Pancreas (tissue), 10 donors: ENCODE results near the gene MFSD2B. TPM values are rescaled to one million over a fixed set of nuclear protein-coding genes. Genes with fewer than 3 reads are reported as not detected.
"Not testable (repeated sequence)": the region's sequence is repeated elsewhere in the genome, so short reads cannot be mapped to it uniquely, and the experiment has no call there.

ENCODE experiments used
- ATAC-seq, 4 donors: fragments of 200-7000 bp; cut with Tn5 transposase; one replicate each; pipeline versions ENCODE4 v1.8.0 to v1.9.1; 2020; ENCODE audit warnings: mild to moderate bottlenecking in 4 of 4, moderate library complexity in 4 of 4
- DNase-seq, 6 donors: peaks; one replicate each; pipeline ENCODE4 v3.0.0-alpha.2; 2020
- FAIRE-seq: peaks from 2 replicates; lab custom pipeline; 2012; peaks lifted over from hg19 to GRCh38; lab: Jason Lieb, UNC
- H3K27ac ChIP-seq, 4 donors: fragments of 200-600 bp; sonication (generic); 1 replicate in 3 of 4; 2 replicates in 1 of 4; pipeline versions ENCODE4 v1.5.0 to v1.8.0; 2020
- H3K27me3 ChIP-seq, 4 donors: fragments of 200-600 bp; one replicate each; pipeline ENCODE4 v1.8.0; 2021
- H3K36me3 ChIP-seq, 3 donors: fragments of 200-600 bp; sonication (generic) in 1 of 3; one replicate each; pipeline versions ENCODE4 v1.5.0 to v1.8.0; 2020 to 2021
- H3K4me1 ChIP-seq, 3 donors: fragments of 200-600 bp; one replicate each; pipeline ENCODE4 v1.8.0; 2021
- H3K4me3 ChIP-seq, 4 donors: fragments of 200-600 bp; sonication (generic) in 2 of 4; one replicate each; pipeline versions ENCODE4 v1.5.0 to v1.8.0; 2020 to 2021
- H3K9me3 ChIP-seq, 4 donors: fragments of 200-600 bp; one replicate each; pipeline ENCODE4 v1.8.0; 2021
- WGBS, 2 donors: extraction: QIAGEN DNeasy Blood & Tissue Kit; methylation state at CpG; one replicate each; pipeline ENCODE4 v1.1.7; 2013; 5-methylcytosine and 5-hydroxymethylcytosine counted together
- intact Hi-C, 3 donors: fragments of 100-400 bp; cut with DNase I; formaldehyde crosslinking; loops; one replicate each; pipeline versions ENCODE4 v1.11.1 to v1.14.2; 2022
- polyA plus RNA-seq, 2 donors: library from polyadenylated mRNA; stranded (reverse); fragments of 200-250 nt; gene quantifications; one replicate each; pipeline ENCODE4 v1.2.3, GENCODE V29; 2013
- total RNA-seq, 6 donors: library from RNA; stranded (reverse); fragmentation: NEBNext Ultra II Directional in 4 of 6; extraction: Animal tissue kit (Norgen Biotek cat#: 25700) in 4 of 6; gene quantifications; one replicate each; pipeline versions ENCODE4 v1.2.1 to v1.2.4, GENCODE V29; 2021 to 2023
- TF ChIP-seq, protein P1 (sequence below), 4 donors: fragments of 200-600 bp; sonication (generic) in 3 of 4; IDR thresholded peaks; one replicate each; pipeline versions ENCODE4 v1.5.0 to v1.8.0; 2021; ENCODE audit warnings: antibody characterized with exemption in 4 of 4
- donor health status: healthy with polysubstance abuse.
- donor health status: DM: no; HTN: no; CAD: no; lungs with moderate emphysema.
- donor health status: DM: no; HTN: no; CAD: no.
- donor health status: control.
- donor health status: control.
- donor health status: Bipolar disorder and iron deficiency.
- donor health status: DM: yes; HTN: yes; CAD: no.
- donor health status: DM: no; HTN: no; CAD: no.
- donor health status: DM: no; HTN: no; CAD: no.
- donor health status: DM: yes; HTN: yes; CAD: no.

MFSD2B gene
- total and polyA plus RNA-seq, 8 donors = 0.07 to 0.47 (median 0.12) TPM; not detected in 5

DNA sequence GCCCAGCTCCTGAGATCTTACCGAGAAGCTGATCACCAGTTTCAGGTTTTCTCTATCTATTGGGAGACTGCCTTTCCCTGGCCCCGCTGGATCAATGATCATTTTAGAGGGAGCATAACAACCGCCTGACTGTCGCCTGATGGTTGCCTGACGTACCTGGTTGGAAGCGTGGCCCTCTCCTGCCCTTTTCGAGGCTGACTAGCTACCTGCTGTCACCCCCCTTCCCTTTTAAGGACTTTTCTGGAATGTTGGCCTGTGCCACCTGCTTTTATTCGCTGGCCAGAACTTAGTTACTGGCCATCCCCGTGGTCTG, 562 bp upstream of the MFSD2B start:
- Histone ChIP-seq H3K36me3 (no peaks in the 10 kb centered on the region), H3K9me3 (no peaks in the 10 kb centered on the region), H3K27ac (no peak overlapping the region), H3K27me3 (peaks cover 0 to 13% (median 0%) of the 10 kb centered on the region in 4 donors), H3K4me3 (peak overlapping the region in 1 of 4 donors; percentile 48), H3K4me1 (peaks cover 0 to 7% (median 0%) of the 10 kb centered on the region in 3 donors)
- TF ChIP-seq, protein P1, sequence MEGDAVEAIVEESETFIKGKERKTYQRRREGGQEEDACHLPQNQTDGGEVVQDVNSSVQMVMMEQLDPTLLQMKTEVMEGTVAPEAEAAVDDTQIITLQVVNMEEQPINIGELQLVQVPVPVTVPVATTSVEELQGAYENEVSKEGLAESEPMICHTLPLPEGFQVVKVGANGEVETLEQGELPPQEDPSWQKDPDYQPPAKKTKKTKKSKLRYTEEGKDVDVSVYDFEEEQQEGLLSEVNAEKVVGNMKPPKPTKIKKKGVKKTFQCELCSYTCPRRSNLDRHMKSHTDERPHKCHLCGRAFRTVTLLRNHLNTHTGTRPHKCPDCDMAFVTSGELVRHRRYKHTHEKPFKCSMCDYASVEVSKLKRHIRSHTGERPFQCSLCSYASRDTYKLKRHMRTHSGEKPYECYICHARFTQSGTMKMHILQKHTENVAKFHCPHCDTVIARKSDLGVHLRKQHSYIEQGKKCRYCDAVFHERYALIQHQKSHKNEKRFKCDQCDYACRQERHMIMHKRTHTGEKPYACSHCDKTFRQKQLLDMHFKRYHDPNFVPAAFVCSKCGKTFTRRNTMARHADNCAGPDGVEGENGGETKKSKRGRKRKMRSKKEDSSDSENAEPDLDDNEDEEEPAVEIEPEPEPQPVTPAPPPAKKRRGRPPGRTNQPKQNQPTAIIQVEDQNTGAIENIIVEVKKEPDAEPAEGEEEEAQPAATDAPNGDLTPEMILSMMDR (IDR thresholded peaks at IDR 0.05) = no peak
- intact Hi-C loops = no loop called here
- DNase-seq (no peak), ATAC-seq (no peak), FAIRE-seq (no peak)
- WGBS, 2 donors = 44 to 47% methylated on average over 9 of the region's 9 CpGs

DNA sequence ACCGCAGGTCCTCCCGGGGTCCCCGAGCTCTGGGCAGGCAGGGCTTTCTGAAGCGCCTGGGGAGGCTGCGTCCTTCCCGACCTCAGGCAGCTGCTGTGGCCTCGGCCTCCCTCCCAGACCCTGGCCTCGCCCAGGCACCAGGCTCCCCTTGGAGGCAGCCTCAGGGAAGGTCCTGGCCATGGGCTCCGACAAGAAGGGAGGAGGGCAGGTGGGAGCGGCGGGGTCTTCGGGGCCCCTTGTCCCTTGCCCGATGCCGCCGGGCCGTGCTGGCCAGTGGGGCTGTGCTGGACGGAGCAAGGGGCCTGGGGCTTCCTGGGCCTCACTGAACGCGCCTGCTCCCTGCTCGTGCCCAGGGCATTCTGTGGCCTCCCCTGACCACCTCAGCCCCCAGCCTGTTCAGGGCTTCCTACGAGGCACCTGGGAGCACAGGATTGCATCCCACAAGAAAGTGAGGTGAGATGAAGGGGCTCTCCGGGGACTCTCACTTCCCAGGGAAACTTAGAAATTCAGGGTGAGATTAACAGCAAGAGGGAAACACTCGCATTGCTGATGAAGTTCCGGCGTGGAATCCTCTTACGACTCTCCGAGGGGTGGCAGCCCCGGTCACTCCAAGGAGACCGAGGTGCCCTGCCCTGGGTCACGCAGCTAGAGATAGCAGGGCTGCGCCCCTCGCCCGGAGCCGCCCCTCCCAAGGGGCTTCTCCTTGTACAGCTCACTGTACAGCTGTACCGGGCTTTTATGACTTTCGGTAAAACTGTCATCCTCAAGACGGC, 778 bp downstream of the MFSD2B start:
- WGBS, 2 donors = 57 to 66% methylated on average over 33 to 37 of the region's 37 CpGs

DNA sequence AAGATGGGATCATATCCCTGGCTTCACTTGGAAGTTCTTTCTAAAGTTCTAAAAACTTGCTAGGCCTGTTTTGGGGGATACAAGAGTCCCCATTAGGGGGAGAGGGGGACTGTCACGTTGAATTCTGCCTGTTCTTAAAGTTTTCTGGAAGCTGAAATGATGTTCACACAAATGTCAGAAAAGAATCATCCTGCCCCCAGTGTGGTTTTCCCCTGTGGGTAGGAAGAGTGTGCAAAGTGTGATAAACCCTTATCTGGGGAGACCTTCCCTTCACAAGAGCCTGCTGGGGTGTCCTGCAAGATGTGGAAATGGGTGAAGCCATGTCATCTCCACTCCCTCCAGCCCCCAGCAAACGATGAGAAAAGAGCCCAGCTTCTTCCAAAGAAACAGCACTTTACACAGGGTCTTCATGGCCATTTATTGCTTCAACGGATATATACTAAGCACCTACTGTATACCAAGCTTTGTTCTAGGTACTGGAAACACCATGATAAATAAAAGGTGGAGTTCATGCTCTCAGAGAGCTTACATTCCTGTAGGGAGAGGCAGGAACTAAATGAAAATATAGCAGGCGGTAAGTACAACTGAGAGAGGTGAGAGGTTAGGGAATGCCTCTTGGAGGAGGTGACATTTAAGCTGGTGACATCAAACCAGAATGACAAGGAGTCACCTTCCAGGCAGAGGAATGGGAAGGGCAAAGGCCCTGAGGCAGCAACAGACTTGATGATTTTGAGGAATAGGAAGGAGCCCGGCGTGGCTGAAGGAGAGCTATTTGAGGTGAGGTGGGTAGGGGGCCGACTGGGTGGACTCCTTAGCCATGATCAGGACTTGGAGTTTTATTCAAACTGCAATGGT, 1.6 kb downstream of the MFSD2B start:
- Histone ChIP-seq H3K36me3 (no peaks in the 10 kb centered on the region), H3K27ac (no peak overlapping the region), H3K4me3 (no peak overlapping the region), H3K4me1 (peaks cover 0 to 7% (median 0%) of the 10 kb centered on the region in 3 donors), H3K9me3 (no peaks in the 10 kb centered on the region), H3K27me3 (peaks cover 0 to 13% (median 0%) of the 10 kb centered on the region in 4 donors)
- WGBS, 2 donors = 63 to 79% methylated on average over 7 of the region's 7 CpGs
- intact Hi-C loops = no loop called here
- DNase-seq = no peak
- FAIRE-seq = no peak
- no peak for ATAC-seq
- TF ChIP-seq, protein P1 (IDR thresholded peaks at IDR 0.05) = no peak

More for the DNA sequence above, 778 bp downstream of the MFSD2B start:
- Histone ChIP-seq H3K9me3 (no peaks in the 10 kb centered on the region), H3K4me1 (peaks cover 0 to 7% (median 0%) of the 10 kb centered on the region in 3 donors), H3K4me3 (peak overlapping the region in 1 of 4 donors; percentile 48), H3K36me3 (no peaks in the 10 kb centered on the region), H3K27ac (no peak overlapping the region), H3K27me3 (peaks cover 0 to 13% (median 0%) of the 10 kb centered on the region in 4 donors)
- no peak for FAIRE-seq
- DNase-seq = peak in 1 of 6 donors; percentile 67
- intact Hi-C loops = no loop called here
- TF ChIP-seq, protein P1 (IDR thresholded peaks at IDR 0.05) = no peak
- ATAC-seq = peak in 1 of 4 donors; percentile 17

DNA sequence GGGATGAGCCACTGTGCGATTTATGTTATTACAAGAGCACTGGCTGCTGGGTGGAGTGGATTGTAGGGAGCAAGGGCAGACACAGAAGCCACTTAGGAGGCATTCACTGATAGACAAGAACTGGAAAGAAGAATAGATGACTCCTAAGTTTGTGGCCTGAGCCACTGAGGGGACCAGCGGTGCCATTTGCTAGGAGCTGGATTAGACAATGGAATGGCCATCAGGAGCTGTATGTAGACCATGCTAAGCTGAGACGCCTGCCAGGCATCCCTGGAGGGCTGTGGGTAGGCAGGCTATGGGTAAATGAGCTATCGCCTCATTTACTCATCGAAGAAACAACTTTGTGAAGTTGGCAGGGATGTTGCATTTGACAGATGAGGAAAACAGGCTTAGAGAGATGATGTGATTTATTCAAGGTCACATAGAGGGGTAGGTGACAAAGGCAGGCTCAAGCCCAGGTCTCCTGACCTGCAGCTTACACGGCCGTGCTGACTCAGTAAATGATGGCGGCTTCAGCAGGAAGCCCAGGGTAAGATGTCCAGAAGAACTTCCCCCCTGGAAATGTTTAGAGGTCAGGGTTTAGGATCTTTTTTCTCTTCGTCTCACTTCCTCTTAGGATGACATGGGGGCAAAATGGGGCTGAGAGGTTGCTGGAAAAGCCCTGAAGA, 2.8 kb downstream of the MFSD2B start:
- ATAC-seq (no peak), FAIRE-seq (no peak), DNase-seq (no peak)
- intact Hi-C loops = no loop called here
- no peaks in the 10 kb centered on the region for H3K36me3 ChIP-seq
- peaks cover 0 to 13% (median 0%) of the 10 kb centered on the region in 4 donors for H3K27me3 ChIP-seq
- TF ChIP-seq, protein P1 (IDR thresholded peaks at IDR 0.05) = no peak
- peaks cover 0 to 7% (median 0%) of the 10 kb centered on the region in 3 donors for H3K4me1 ChIP-seq
- no peak overlapping the region for H3K4me3 ChIP-seq
- H3K27ac ChIP-seq = no peak overlapping the region
- H3K9me3 ChIP-seq = no peaks in the 10 kb centered on the region
- 63 to 72% methylated on average over 9 of the region's 9 CpGs for WGBS, 2 donors

DNA sequence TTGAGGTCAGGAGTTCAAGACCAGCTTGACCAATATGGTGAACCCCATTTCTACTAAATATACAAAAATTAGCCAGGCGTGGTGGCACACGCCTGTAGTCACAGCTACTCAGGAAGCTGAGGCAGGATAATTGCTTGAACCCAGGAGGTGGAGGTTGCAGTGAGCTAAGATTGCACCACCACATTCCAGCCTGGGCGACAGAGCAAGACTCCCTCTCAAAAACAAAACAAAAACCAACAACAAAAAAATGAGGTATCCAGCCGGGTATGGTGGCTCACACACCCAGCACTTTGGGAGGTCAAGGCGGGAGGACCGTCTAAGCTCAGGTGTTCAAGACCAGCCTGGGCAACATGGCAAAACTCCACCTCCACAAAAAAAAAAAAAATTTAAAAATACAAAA, 5.0 kb downstream of the MFSD2B start:
- H3K27ac ChIP-seq, ATAC-seq, H3K4me3 ChIP-seq, H3K9me3 ChIP-seq, H3K4me1 ChIP-seq, DNase-seq, intact Hi-C loops, H3K27me3 ChIP-seq, FAIRE-seq, H3K36me3 ChIP-seq: not testable (repeated sequence)
- 79 to 84% methylated on average over 6 of the region's 6 CpGs for WGBS, 2 donors
